ENCODE data around the gene TNFRSF1A. TPM values are rescaled to one million over a fixed set of nuclear protein-coding genes. Genes with fewer than 3 reads are reported as not detected.
A peak's percentile ranks its signal among the peaks of the same experiment; 100 is the strongest.

Gene TNFRSF1A
- total and polyA plus RNA-seq, 11 donors = 23.7 to 141 (median 54.2) TPM

- Histone ChIP-seq H3K27me3 (no peaks in the 10 kb centered on the region), H3K4me1 (peaks cover 0 to 79% (median 42%) of the 10 kb centered on the region in 12 donors), H3K27ac (no peak overlapping the region), H3K9me3 (no peaks in the 10 kb centered on the region), H3K4me3 (no peak overlapping the region), H3K36me3 (peaks cover 0 to 6% (median 0%) of the 10 kb centered on the region in 9 donors)
- TF ChIP-seq POLR2A (IDR thresholded peaks at IDR 0.05) (no peak), CTCF (IDR thresholded peaks at IDR 0.05) (no peak)
- peak in 1 of 5 donors; percentile 3 for DNase-seq
- no peak for ATAC-seq
- whole genome bisulfite sequencing, 4 donors = 87 to 94% (median 90%) methylated on average over 14 of the region's 14 CpGs
- intact Hi-C loops (cut with DNase I) = loop anchor here in 6 of 10 donors (5.0 kb wide), 3 partner anchors 38 to 318 kb away; partner anchors contain the start of gene TNFRSF1A (in 2 of the 6)
Measured at GRCh38 chr12:6380141-6381121, 38.6 kb upstream of the TNFRSF1A start.

GRCh38 chr12:6378709-6379472 is 37.0 kb upstream of the TNFRSF1A start:
- intact Hi-C loops (cut with DNase I) = loop anchor here in 2 of 10 donors (5.0 kb wide), 1 partner anchor 42 kb away; no protein-coding TSS in a partner anchor
- Histone ChIP-seq H3K9me3 (no peaks in the 10 kb centered on the region), H3K27me3 (no peaks in the 10 kb centered on the region), H3K27ac (peak overlapping the region in 2 of 12 donors; percentile 45 to 58), H3K4me3 (no peak overlapping the region), H3K36me3 (no peaks in the 10 kb centered on the region), H3K4me1 (peaks cover 0 to 64% (median 30%) of the 10 kb centered on the region in 12 donors)
- no peak for ATAC-seq
- TF ChIP-seq POLR2A (IDR thresholded peaks at IDR 0.05) = no peak
- no peak for TF ChIP-seq CTCF (IDR thresholded peaks at IDR 0.05)
- WGBS, 4 donors = 75 to 81% (median 78%) methylated on average over 13 of the region's 13 CpGs
- DNase-seq = no peak

- H3K4me3 ChIP-seq = no peak overlapping the region
- no peaks in the 10 kb centered on the region for H3K36me3 ChIP-seq
- intact Hi-C loops (cut with DNase I) = loop anchor here in 2 of 10 donors (5.0 kb wide), 1 partner anchor 40 kb away; no protein-coding TSS in a partner anchor
- H3K4me1 ChIP-seq = peaks cover 0 to 56% (median 19%) of the 10 kb centered on the region in 12 donors
- peak in 3 of 4 donors; percentile 51 to 67 (median 56) for ATAC-seq
- H3K27me3 ChIP-seq = no peaks in the 10 kb centered on the region
- no peak for DNase-seq
- WGBS, 4 donors = 42 to 76% (median 67%) methylated on average over 4 of the region's 4 CpGs
- TF ChIP-seq CTCF (IDR thresholded peaks at IDR 0.05) (no peak), POLR2A (IDR thresholded peaks at IDR 0.05) (no peak)
- no peaks in the 10 kb centered on the region for H3K9me3 ChIP-seq
- peak overlapping the region in 6 of 12 donors; percentile 4 to 69 (median 9) for H3K27ac ChIP-seq
Measured at GRCh38 chr12:6377667-6377994, 35.8 kb upstream of the TNFRSF1A start.
